ENCODE results near the gene INPP5F. TPM values are rescaled to one million over a fixed set of nuclear protein-coding genes. Genes with fewer than 3 reads are reported as not detected.

The INPP5F gene
- total RNA-seq, 2 donors from 2014 or later, result 3.6 to 7.8 TPM

DNA sequence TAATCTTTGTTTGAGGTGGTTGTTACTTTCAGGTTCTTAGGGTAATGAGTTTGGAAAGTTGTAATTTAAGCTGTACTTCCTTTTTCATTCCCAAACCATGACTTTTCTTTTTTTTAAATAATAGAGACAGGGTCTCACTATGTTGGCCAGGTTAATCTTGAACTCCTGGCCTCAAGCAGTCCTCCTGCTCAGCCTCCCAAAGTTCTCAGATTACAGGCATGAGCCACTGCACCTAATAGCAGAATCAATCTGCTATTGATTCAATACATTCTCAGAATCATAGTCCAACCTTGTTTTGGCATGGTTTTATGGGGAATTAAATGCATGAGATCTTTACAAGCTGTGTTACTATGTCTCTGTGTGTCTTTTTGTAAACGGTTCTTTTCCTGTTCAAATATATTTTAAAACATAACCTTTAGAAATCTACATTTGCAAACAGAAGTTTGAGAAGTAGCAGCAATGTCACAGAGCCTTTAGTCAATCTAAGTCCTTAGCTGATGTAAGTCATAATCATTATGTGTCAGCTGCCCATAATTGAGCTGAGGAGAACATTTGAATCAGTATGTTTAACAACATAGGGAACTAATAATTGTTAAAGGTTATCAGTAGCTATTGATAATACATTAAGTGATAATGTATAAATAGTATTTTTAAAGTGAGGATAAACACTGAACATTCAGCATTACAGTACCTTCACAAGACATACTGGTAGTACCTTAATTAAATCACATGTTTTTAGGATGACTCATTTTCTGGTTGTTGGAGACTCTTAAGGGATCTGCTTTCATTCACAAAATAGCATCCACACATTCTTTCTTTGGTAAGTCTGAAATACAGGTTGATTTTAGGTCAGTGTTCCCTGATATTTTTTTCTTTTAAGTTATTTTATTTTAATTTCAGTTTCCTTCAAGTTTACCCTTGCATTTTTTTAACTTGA, 8.8 kb downstream of the INPP5F start:
- DNase-seq (no peak), ATAC-seq (no peak)
- Histone ChIP-seq H3K4me3 (no peak overlapping the region), H3K36me3 (replicated peaks in 1 of 2; ENCODE audit: insufficient read depth in 1 of 2, low read depth in 2 of 2) (no peaks in the 10 kb centered on the region), H3K27ac (no peak overlapping the region), H3K4me1 (peaks cover 23% of the 10 kb centered on the region), H3K9me3 (no peaks in the 10 kb centered on the region), H3K27me3 (no peaks in the 10 kb centered on the region)
- intact Hi-C loops (cut with DNase I), result no loop called here
- TF ChIP-seq POLR2A (IDR thresholded peaks at IDR 0.05), result no peak
- TF ChIP-seq, protein P1, sequence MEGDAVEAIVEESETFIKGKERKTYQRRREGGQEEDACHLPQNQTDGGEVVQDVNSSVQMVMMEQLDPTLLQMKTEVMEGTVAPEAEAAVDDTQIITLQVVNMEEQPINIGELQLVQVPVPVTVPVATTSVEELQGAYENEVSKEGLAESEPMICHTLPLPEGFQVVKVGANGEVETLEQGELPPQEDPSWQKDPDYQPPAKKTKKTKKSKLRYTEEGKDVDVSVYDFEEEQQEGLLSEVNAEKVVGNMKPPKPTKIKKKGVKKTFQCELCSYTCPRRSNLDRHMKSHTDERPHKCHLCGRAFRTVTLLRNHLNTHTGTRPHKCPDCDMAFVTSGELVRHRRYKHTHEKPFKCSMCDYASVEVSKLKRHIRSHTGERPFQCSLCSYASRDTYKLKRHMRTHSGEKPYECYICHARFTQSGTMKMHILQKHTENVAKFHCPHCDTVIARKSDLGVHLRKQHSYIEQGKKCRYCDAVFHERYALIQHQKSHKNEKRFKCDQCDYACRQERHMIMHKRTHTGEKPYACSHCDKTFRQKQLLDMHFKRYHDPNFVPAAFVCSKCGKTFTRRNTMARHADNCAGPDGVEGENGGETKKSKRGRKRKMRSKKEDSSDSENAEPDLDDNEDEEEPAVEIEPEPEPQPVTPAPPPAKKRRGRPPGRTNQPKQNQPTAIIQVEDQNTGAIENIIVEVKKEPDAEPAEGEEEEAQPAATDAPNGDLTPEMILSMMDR (IDR thresholded peaks at IDR 0.05), result no peak
- 25 to 31% methylated on average over 1 of the region's 1 CpG for WGBS, 2 donors

DNA sequence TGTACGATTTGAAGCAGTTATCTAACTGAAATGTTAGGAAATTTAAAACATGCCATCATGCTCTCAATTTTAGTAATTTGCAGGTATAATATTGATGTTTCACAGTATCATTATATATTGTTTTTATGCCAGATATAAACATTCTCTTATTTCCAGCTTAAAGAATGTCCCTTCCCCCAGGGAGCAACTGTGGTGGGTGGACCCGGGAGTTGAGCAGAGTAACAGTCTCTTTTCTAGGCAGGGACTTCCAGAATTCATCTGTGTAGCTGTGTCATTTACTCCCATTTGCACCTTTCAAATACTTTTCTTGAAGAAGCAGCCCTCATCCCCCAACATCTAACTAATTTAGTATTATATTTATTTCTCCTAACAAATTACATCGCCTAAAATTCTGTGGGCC, 9.6 kb downstream of the INPP5F start:
- ATAC-seq, result no peak
- no peak overlapping the region for H3K4me3 ChIP-seq
- 85 to 87% methylated on average over 3 of the region's 3 CpGs for WGBS, 2 donors

DNA sequence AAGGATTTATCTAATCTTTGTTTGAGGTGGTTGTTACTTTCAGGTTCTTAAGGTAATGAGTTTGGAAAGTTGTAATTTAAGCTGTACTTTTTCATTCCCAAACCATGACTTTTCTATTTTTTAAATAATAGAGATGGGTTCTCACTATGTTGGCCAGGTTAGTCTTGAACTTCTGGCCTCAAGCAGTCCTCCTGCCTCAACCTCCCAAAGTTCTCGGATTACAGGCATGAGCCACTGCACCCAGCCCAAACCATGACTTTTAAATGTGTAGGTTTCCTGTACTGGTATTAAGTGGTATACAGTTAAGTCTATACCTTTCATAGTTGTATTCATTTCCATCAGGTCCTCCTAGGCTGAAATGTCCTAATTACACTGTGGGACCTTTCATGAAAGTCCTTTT, 10.4 kb downstream of the INPP5F start:
- TF ChIP-seq, protein P1 (IDR thresholded peaks at IDR 0.05), result no peak
- TF ChIP-seq POLR2A (IDR thresholded peaks at IDR 0.05), result no peak
- 94 to 96% methylated on average over 1 of the region's 1 CpG for WGBS, 2 donors
- intact Hi-C loops (cut with DNase I), result no loop called here
- peaks cover 23% of the 10 kb centered on the region for H3K4me1 ChIP-seq
- DNase-seq (no peak), ATAC-seq (no peak)
- H3K9me3 ChIP-seq, result no peaks in the 10 kb centered on the region
- H3K27ac ChIP-seq, result no peak overlapping the region
- H3K4me3 ChIP-seq, result no peak overlapping the region
- H3K36me3 ChIP-seq (replicated peaks in 1 of 2; ENCODE audit: insufficient read depth in 1 of 2, low read depth in 2 of 2), result no peaks in the 10 kb centered on the region
- no peaks in the 10 kb centered on the region for H3K27me3 ChIP-seq

More for the DNA sequence above, 9.6 kb downstream of the INPP5F start:
- Histone ChIP-seq H3K27ac (no peak overlapping the region), H3K36me3 (replicated peaks in 1 of 2; ENCODE audit: insufficient read depth in 1 of 2, low read depth in 2 of 2) (no peaks in the 10 kb centered on the region), H3K4me1 (peaks cover 23% of the 10 kb centered on the region), H3K9me3 (no peaks in the 10 kb centered on the region), H3K27me3 (no peaks in the 10 kb centered on the region)
- DNase-seq, result no peak
- intact Hi-C loops (cut with DNase I), result no loop called here
- TF ChIP-seq, protein P1 (IDR thresholded peaks at IDR 0.05), result no peak
- no peak for TF ChIP-seq POLR2A (IDR thresholded peaks at IDR 0.05)

DNA sequence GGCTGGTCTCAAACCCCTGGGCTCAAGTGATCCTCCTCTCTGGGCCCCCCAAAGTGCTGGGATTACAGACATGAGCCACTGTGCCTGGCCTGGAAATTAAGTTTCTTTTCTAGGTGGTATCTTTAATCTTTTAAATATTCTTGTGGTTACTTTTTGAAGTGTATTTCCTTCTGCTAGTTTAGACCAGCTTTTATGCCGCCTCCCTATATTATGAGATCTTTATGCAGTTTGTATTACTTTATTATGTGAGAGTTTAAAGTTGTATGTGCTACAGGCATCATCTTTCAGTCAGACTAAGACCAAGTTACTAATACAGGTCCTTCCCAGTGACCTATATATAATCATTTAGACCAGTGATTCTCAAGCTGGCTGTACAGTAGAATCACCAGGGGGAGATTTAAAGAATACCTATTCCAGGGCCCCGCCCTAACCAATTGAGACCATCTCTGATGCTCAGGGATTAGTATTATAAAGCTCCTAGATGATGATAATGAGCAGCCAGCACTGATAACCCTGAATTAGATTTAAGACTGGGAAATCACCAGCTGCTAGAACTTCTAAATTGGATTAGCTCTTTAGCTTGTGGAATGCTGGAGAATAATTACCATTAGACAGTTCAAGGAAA, 11.3 kb downstream of the INPP5F start:
- TF ChIP-seq, protein P1 (IDR thresholded peaks at IDR 0.05), result no peak
- TF ChIP-seq POLR2A (IDR thresholded peaks at IDR 0.05), result no peak
- intact Hi-C loops (cut with DNase I), result no loop called here
- H3K9me3 ChIP-seq, result no peaks in the 10 kb centered on the region
- ATAC-seq (no peak), DNase-seq (no peak)
- no peak overlapping the region for H3K4me3 ChIP-seq
- peak overlapping the region; percentile 26 to 61 (median 52) for H3K27ac ChIP-seq
- 90 to 100% methylated on average over 2 of the region's 2 CpGs for WGBS, 2 donors
- H3K4me1 ChIP-seq, result peaks cover 23% of the 10 kb centered on the region
- H3K27me3 ChIP-seq, result no peaks in the 10 kb centered on the region
- H3K36me3 ChIP-seq (replicated peaks in 1 of 2; ENCODE audit: insufficient read depth in 1 of 2, low read depth in 2 of 2), result no peaks in the 10 kb centered on the region
